MM.1S (cell line): ENCODE measurements around the gene ADNP2.

Source experiments
- DNase-seq: peaks from one replicate; pipeline ENCODE4 v3.0.0-alpha.2; 2015
- H2AFZ ChIP-seq: fragments of 300-600 bp; sonication (generic); 2 replicates; pipeline ENCODE4 v1.6.0; 2016; ENCODE audit warnings: antibody characterized with exemption, low read length
- H3F3A ChIP-seq: fragments of 300-600 bp; sonication (generic); 2 replicates; pipeline ENCODE4 v1.6.1; 2016; ENCODE audit warnings: mild to moderate bottlenecking, antibody characterized with exemption, low read length, moderate library complexity, mixed read lengths; ENCODE audit not compliant: insufficient read depth
- H3K27ac ChIP-seq: fragments of 300-600 bp; sonication (generic); 2 replicates; pipeline ENCODE4 v1.5.1; 2016; ENCODE audit warnings: mild to moderate bottlenecking, low read length
- H3K27me3 ChIP-seq: fragments of 300-600 bp; sonication (generic); replicated peaks from 2 replicates; pipeline ENCODE4 v1.6.0; 2016; ENCODE audit warnings: low read length; ENCODE audit not compliant: insufficient read depth
- H3K36me3 ChIP-seq: fragments of 300-600 bp; sonication (generic); replicated peaks from 2 replicates; pipeline ENCODE4 v1.6.1; 2016; ENCODE audit warnings: mild to moderate bottlenecking, low read length, mixed read lengths; ENCODE audit not compliant: insufficient read depth
- H3K4me1 ChIP-seq: fragments of 300-600 bp; sonication (generic); 2 replicates; pipeline ENCODE4 v1.6.1; 2016; ENCODE audit warnings: low read length, mixed read lengths
- H3K4me2 ChIP-seq: fragments of 300-600 bp; sonication (generic); 2 replicates; pipeline ENCODE4 v1.6.0; 2016; ENCODE audit warnings: low read depth, low read length
- H3K4me3 ChIP-seq: fragments of 300-600 bp; sonication (generic); 2 replicates; pipeline ENCODE4 v1.5.1; 2016; ENCODE audit warnings: low read length, mixed read lengths
- H3K79me2 ChIP-seq: fragments of 300-600 bp; sonication (generic); 2 replicates; pipeline ENCODE4 v1.6.1; 2016; ENCODE audit warnings: mixed run types, low read length, mixed read lengths
- H3K9ac ChIP-seq: fragments of 300-600 bp; sonication (generic); 2 replicates; pipeline ENCODE4 v1.6.1; 2016; ENCODE audit warnings: low read length, mixed read lengths
- H3K9me2 ChIP-seq: fragments of 300-600 bp; sonication (generic); replicated peaks from 2 replicates; pipeline ENCODE4 v1.6.1; 2016; ENCODE audit warnings: mild to moderate bottlenecking, low read length, mixed read lengths; ENCODE audit not compliant: insufficient read depth
- H3K9me3 ChIP-seq: fragments of 300-600 bp; sonication (generic); replicated peaks from 2 replicates; pipeline ENCODE4 v1.6.1; 2016; ENCODE audit warnings: mild to moderate bottlenecking, low read length, mixed read lengths; ENCODE audit not compliant: insufficient read depth
- H4K20me1 ChIP-seq: fragments of 300-600 bp; sonication (generic); 2 replicates; pipeline ENCODE4 v1.6.1; 2016; ENCODE audit warnings: mild to moderate bottlenecking, low read length, moderate library complexity, mixed read lengths; ENCODE audit not compliant: insufficient read depth
- EZH2 ChIP-seq: fragments of 300-600 bp; sonication (generic); optimal IDR thresholded peaks from 2 replicates; pipeline ENCODE3; 2017; ENCODE audit warnings: low read depth, mild to moderate bottlenecking, antibody characterized with exemption, low read length, mixed read lengths
- EZH2phosphoT487 ChIP-seq: fragments of 300-600 bp; sonication (generic); IDR thresholded peaks from 2 replicates; pipeline ENCODE4 v1.6.1; 2018; ENCODE audit warnings: antibody characterized with exemption, low read length
- TF ChIP-seq, protein P1 (sequence below): fragments of 300-600 bp; sonication (generic); IDR thresholded peaks from 2 replicates; pipeline ENCODE4 v1.5.1; 2016; ENCODE audit warnings: antibody characterized with exemption, low read length, mixed read lengths

The ADNP2 gene

GRCh38 chr18:80130555-80130954 is 21.5 kb downstream of the ADNP2 start:
- Histone ChIP-seq H4K20me1 (no peaks in the 10 kb centered on the region), H3K4me3 (no peak overlapping the region), H3K9me2 (no peaks in the 10 kb centered on the region), H3K9ac (no peak overlapping the region), H3K36me3 (no peaks in the 10 kb centered on the region), H3K27ac (no peak overlapping the region), H3K27me3 (no peaks in the 10 kb centered on the region), H3K79me2 (peaks cover 15% of the 10 kb centered on the region; the same call in 1 of the 2 replicates), H3K4me1 (no peaks in the 10 kb centered on the region), H3K9me3 (no peaks in the 10 kb centered on the region), H3K4me2 (no peak overlapping the region), H2AFZ (no peak overlapping the region), H3F3A (no peaks in the 10 kb centered on the region)
- DNase-seq: no peak
- TF ChIP-seq, protein P1, sequence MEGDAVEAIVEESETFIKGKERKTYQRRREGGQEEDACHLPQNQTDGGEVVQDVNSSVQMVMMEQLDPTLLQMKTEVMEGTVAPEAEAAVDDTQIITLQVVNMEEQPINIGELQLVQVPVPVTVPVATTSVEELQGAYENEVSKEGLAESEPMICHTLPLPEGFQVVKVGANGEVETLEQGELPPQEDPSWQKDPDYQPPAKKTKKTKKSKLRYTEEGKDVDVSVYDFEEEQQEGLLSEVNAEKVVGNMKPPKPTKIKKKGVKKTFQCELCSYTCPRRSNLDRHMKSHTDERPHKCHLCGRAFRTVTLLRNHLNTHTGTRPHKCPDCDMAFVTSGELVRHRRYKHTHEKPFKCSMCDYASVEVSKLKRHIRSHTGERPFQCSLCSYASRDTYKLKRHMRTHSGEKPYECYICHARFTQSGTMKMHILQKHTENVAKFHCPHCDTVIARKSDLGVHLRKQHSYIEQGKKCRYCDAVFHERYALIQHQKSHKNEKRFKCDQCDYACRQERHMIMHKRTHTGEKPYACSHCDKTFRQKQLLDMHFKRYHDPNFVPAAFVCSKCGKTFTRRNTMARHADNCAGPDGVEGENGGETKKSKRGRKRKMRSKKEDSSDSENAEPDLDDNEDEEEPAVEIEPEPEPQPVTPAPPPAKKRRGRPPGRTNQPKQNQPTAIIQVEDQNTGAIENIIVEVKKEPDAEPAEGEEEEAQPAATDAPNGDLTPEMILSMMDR: no peak
- no peak for TF ChIP-seq EZH2phosphoT487

- Histone ChIP-seq H3K27ac (no peak overlapping the region), H3K4me3 (no peak overlapping the region), H3K4me1 (no peaks in the 10 kb centered on the region), H3K27me3 (no peaks in the 10 kb centered on the region), H3K9ac (no peak overlapping the region), H3K36me3 (no peaks in the 10 kb centered on the region), H2AFZ (no peak overlapping the region), H3K4me2 (no peak overlapping the region), H3K9me3 (no peaks in the 10 kb centered on the region), H3F3A (no peaks in the 10 kb centered on the region), H3K79me2 (peaks cover 14% of the 10 kb centered on the region; the same call in 1 of the 2 replicates), H4K20me1 (no peaks in the 10 kb centered on the region), H3K9me2 (no peaks in the 10 kb centered on the region)
- TF ChIP-seq EZH2: no peak
- no peak for TF ChIP-seq EZH2phosphoT487
- TF ChIP-seq, protein P1: no peak
- no peak for DNase-seq
These were observed 23.2 kb downstream of the ADNP2 start for GRCh38 chr18:80132180-80132812.

DNA sequence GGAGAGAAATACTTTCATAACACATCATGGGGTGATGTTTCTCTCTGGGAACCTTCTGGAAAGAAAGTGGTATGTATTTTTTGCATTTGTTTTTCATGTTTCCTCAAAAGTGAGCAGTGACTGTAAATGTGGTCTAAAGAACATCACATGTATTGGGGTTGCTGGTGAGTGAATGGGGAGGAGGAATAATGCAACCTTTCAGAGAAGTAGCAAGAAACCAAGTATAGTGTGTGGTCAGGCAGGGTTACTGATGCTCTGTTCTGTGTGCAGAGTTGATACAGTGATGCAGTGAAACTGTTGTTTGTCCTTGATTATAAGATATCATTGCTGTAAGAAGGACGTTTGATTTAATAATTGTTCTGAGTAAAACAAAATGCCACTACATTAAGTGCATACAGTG is 24.1 kb downstream of the ADNP2 start:
- Histone ChIP-seq H3K4me3 (no peak overlapping the region), H3K9ac (no peak overlapping the region), H3K27me3 (no peaks in the 10 kb centered on the region), H2AFZ (no peak overlapping the region), H3K36me3 (no peaks in the 10 kb centered on the region), H4K20me1 (no peaks in the 10 kb centered on the region), H3K27ac (no peak overlapping the region), H3K4me2 (no peak overlapping the region), H3K79me2 (peaks cover 7% of the 10 kb centered on the region; the same call in 1 of the 2 replicates), H3K9me2 (no peaks in the 10 kb centered on the region), H3F3A (no peaks in the 10 kb centered on the region), H3K9me3 (no peaks in the 10 kb centered on the region), H3K4me1 (no peaks in the 10 kb centered on the region)
- DNase-seq: no peak
- TF ChIP-seq EZH2 (no peak), EZH2phosphoT487 (no peak)
- TF ChIP-seq, protein P1: no peak
